Panc1 (cell line): Measurements from ENCODE around the gene MEIS2.

Source experiments
- CTCF ChIP-seq: fragments of 450-650 bp; IDR thresholded peaks from 2 replicates; pipeline ENCODE4 v1.5.1; 2017; ENCODE audit warnings: mild to moderate bottlenecking
- POLR2AphosphoS5 ChIP-seq: IDR thresholded peaks from 2 replicates; pipeline ENCODE4 v1.6.1; 2012; ENCODE audit warnings: mild to moderate bottlenecking, low read depth, low read length, moderate library complexity
- REST ChIP-seq, 2 experiments: IDR thresholded peaks; 2 replicates each; pipeline ENCODE4 v1.6.1; 2011 to 2012; ENCODE audit warnings: low read depth in 2 of 2, control low read depth in 1 of 2, low read length in 1 of 2, mild to moderate bottlenecking in 1 of 2, moderate library complexity in 1 of 2; ENCODE audit not compliant: insufficient read depth in 1 of 2

- no peak for TF ChIP-seq CTCF
- TF ChIP-seq POLR2AphosphoS5, result no peak
- TF ChIP-seq REST (IDR thresholded peaks at IDR 0.05; ENCODE audit: insufficient read depth in 1 of 2, low read depth in 2 of 2, low read length in 1 of 2), result no peak
These were observed 195.6 kb downstream of the MEIS2 start for GRCh38 chr15:36904715-36905114.
